ENCODE measurements around the gene LPAR3.
A peak's percentile ranks its signal among the peaks of the same experiment; 100 is the strongest.

LPAR3 gene

GRCh38 chr1:84856726-84857270 lies 36.2 kb downstream of the LPAR3 start:
- no peak for DNase-seq (ENCODE audit: low read depth in 2 of 2)

DNA sequence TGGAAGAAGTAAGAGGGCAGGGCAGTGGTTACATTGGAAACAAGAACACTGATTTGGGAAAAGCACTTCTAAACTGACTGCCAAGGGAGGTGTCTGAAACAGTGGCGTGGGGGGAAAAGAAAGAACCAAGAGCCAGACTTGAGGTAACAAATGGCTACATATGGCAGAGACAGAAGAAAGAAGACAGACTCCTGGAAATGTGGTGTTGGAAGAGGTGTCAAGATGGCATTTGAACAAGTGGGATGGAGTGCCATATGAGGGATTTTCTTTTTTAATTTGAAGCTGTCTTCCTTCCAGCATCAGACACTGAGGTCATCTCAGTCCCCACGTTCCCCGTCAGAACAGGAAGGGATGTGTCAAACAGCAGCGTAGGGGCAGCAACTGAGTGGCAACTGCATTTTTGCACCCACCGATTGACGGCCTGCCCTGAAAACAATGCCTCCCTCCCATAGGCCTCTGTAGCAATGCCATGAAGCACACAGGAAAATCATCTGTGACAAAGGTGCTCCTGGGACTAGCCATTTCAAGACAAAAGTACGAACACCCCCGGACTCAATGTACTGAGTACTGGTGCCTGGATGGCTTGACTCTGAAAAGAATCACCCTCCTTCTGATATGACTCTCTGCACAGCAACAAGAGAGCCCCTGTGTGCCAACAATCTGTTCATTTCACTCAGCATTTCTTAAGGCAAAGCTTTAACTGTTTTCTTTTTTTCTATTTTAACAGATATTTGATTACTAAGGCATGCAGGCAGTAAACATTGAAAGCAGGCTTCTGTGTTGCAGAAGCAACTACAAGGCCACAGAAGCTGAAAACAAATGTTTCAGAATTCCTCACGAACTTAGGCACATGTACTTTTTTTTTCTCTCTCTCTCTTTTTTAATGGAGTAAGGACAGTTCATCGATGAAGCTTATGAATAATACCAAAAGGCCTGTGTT lies 37.0 kb downstream of the LPAR3 start:
- no peak for DNase-seq (ENCODE audit: low read depth in 2 of 2)

DNA sequence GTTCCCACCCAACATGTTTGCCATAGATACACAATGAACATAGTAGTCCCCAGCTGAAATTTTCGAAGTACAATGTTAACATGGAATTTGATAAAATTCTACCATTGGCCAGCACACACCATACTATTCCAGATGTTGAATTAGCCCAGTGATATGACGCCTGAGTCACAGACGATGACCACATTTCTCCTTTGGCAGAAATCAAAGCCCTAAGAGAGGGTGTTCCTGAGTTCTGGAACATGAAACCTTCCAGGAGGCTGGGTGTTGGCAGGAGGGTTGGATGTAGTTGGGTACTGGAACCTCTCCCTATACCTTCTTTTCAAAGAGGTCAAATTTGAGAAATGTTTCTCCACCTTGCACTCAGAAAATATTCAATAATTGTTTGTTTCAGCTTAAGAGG lies 37.8 kb downstream of the LPAR3 start:
- no peak for DNase-seq (ENCODE audit: low read depth in 2 of 2)

DNA sequence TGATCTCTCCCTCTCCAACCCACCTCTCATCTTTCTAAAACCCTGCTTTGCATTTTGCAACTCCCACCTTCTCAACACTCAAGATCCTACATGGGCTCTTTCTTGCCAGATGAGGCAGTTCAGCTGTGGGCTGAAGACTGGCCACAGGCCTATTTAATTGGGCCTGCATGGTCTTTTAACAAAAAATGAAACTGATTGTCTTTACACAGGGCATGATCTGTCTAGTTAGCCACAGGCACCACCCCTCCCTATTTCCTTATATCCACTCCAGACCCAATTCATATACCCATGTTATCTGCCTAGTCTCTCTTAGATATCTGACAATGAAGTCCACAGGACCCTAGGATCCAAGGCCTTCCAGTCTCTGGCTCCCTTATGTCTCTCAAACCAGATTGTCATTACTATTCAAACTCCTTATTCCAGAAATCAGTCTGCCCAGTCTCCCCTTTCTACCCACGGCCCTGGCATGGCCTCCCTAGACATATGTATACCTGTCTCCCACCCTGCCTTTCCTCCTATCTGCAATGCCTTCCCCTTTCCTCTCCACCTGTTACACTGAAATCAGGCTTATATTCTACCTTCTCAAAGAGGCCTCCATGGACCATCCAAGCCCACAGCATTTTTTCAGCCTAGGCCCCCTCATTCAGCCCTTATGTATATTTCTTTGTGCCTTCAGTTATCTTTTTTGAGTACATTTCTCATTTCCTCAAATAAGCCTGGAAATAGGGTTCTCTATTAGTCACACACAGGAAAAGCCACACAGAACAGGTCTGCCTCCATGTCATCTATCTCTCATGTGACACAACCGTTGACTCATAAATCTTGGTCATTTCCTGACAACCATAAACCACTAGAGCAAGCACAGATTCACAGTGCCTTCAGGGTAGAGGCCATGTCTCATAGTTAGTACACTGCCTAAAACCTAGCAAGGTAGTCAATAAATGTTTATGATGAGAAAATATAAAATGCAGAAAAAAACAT lies 39.0 kb downstream of the LPAR3 start:
- DNase-seq (ENCODE audit: low read depth in 2 of 2) = peak; percentile 3 to 31

DNA sequence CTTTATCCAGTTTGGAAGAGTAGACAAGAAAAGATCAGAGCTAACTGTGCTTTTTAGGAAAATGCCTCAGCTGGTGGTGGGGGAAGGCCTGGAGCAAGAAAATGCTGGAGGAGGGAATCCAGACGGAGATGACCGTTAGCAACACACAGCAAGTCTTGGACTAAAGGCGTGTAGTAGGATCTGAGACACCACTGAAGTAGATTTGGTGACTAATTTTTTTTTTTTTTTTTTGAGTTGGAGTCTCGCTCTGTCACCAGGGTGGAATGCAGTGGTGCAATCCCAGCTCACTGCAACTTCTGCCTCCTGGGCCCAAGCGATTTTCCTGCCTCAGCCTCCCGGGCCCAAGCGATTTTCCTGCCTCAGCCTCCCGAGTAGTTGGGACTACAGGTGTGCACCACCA lies 41.2 kb downstream of the LPAR3 start:
- DNase-seq (ENCODE audit: low read depth in 2 of 2) = no peak

GRCh38 chr1:84849357-84849975 lies 43.5 kb downstream of the LPAR3 start:
- DNase-seq (ENCODE audit: low read depth in 2 of 2) = no peak

DNA sequence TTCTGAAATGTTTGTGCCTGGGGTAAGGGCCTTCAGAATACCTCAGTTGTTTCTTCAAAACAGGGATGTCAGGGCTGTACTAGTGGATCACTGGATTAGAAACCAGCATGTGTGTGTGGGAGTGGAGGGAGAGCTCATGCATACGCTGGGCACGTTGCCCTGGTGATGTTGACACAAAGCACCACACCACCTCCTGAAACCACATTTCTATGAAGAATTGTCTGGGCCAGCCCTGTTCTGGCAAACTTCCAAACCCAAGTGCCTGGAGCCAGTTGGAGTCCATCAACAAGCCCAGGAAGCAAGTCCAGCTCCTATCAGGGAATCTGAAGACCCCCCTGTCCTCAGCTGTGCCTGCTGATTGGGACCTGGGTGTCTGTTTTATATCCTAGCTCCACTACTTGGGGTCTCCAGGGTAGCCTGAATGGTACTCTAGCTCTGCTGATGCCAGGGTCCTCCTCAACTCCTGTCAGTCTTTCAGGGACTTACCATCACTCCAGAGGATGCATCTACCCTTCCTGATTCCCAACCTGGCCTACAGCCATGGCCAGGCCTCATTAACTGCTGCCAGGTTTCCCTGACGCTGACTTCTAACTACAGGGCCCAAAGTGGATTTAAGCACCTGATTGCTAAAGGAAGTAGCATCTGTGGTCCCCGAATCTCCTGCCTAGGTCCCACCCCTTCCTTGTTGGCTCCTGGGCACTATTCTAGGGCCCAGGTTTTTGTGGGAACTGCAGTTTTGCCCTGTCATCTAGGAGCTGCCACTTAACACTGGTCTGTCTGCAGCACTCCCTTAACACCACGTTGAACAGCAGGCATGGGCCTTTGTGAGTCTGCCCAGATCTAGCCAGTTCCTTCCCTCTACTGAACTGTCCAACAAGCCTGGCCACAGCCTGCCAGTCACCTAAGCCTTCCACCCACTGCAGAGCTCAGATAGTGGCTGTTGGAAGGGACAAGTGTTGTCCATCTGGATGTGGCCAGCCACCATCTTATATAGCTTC lies 45.5 kb downstream of the LPAR3 start:
- no peak for DNase-seq (ENCODE audit: low read depth in 2 of 2)

DNA sequence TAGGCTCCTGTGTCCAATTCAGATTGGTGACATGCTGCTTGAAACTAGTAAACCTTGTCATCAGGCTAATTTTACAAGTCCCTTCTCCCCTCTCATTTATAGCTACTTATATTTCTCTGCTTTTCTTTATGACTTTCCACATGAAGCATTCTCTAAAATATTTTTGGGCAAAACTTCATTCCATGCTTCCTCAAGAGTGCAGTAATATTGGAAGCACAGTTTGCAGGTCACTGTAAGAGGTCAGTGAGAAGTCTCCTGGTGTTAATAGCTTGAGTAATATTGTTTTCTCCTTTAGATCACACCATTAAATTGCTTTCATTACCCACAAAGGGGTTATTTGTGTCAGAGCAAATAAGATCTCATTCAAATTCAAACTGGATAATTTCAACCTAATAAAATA lies 46.6 kb downstream of the LPAR3 start:
- no peak for DNase-seq (ENCODE audit: low read depth in 2 of 2)

- DNase-seq (ENCODE audit: low read depth in 2 of 2) = no peak
These were observed 47.6 kb downstream of the LPAR3 start for GRCh38 chr1:84845357-84845756.

DNA sequence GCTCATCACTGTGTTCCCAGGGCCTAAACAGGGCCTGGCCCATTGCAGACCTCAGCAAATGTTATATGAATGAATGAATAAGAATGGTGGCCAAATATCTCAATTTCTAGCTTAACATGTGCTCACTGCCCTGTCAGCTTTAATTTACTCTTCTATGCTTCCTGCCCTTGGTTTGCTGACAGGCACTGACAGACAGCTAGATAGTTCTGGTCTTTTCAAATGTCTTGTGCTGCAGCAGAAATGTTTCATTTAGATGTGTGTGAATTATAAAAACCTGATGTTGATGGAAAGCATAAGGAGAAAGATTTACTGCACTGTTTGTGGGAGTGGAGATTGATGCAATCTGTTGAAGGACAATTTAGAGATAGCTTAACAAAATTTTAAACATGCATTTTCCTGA lies 48.9 kb downstream of the LPAR3 start:
- no peak for DNase-seq (ENCODE audit: low read depth in 2 of 2)

- DNase-seq (ENCODE audit: low read depth in 2 of 2) = no peak
These were observed 50.2 kb downstream of the LPAR3 start for GRCh38 chr1:84842748-84843231.

GRCh38 chr1:84841971-84842370 lies 51.0 kb downstream of the LPAR3 start:
- DNase-seq (ENCODE audit: low read depth in 2 of 2) = no peak

DNA sequence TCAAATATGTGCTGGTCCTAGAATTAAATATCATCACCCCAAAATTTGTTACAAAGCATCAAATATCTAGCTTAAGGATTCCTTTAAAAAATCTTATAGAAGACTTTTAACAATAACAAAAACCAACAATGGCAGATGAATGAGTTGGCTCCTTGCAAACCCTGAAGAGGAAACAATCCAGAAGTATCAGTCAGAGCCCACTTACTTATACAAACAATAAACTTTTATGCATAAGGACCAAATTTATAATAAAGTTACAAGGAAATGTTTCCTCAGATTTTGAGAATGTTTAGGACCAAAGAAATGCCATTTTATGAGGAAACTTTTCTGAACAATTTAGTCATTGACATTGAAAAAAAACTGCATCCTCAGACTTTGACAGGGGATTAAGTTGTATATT lies 52.7 kb downstream of the LPAR3 start:
- no peak for DNase-seq (ENCODE audit: low read depth in 2 of 2)

DNA sequence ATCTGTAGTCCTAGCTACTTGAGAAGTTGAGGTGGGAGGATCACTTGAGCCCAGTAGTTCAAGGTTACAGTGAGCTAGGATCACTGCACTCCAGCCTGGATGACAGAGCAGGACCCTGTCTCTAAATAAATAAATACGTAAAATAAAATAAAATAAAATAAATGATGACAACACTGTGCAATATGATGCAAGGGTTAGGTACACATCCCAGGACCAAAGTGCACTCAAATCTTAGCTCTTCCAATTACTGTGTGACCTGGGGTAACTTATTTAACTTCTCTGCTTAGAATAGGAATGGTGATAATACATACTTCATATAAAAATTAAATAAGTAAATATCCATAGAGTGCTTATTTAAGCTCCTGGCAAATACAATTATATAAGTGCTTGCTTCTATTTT lies 53.5 kb downstream of the LPAR3 start:
- DNase-seq (ENCODE audit: low read depth in 2 of 2) = no peak

GRCh38 chr1:84836145-84836544 lies 56.9 kb downstream of the LPAR3 start:
- DNase-seq (ENCODE audit: low read depth in 2 of 2) = no peak

DNA sequence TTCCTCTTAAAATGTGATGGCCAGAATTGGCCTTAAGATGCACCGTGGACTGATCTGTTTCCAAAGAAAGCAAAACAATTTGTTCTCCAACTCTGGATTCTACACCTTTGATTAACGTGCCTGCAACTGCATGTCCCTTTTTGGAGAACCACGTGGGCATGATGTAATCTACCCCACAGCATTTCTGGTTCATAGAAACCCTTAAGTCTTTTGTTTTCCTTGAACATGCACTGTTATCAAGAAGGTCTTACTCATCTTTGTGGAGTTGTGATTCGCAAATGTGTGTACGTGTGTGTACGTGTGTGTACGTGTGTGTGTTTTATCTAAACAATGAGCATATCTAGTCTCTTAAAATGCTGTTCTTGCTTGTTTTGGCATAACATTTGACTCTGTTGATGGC lies 57.8 kb downstream of the LPAR3 start:
- no peak for DNase-seq (ENCODE audit: low read depth in 2 of 2)

GRCh38 chr1:84834419-84835064 lies 58.5 kb downstream of the LPAR3 start:
- no peak for DNase-seq (ENCODE audit: low read depth in 2 of 2)

DNA sequence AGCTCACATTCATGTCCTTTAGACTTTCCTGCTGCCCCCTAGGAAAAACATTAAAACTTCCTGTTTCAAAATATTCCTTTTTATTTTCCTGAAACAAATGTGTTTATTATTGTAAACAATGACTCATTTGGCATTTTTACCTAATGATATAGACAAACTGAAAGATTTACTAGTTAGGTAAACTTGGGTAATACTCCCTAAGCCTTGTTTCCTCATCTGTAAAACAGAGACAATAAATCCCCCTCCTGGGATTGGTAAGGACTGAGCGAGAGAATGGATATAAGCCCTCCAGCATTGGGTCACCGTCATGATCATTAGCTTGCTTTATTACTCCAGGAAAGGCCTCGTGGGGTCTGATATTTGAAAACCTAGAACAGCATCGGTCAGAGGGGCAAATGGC lies 59.8 kb downstream of the LPAR3 start:
- no peak for DNase-seq (ENCODE audit: low read depth in 2 of 2)

DNA sequence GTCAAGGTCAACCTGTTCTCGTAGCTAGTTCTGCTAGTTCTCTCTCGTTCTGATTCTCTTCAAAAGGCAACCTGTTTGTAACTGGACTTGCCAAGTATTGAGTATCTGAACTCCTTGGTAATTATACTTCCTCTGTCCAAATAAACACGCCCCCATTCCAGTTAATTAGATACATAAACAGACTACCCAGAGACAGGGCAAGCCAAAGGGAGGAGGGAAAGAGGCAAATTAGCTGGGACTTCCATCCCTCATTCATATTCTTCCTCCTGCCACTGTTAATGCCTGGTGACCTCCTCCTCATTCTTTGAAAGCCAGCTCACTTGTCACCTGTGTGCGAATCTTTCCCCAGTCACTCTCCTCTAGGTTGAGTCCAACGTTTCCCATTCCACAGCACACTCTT lies 62.9 kb downstream of the LPAR3 start:
- DNase-seq (ENCODE audit: low read depth in 2 of 2) = no peak

DNA sequence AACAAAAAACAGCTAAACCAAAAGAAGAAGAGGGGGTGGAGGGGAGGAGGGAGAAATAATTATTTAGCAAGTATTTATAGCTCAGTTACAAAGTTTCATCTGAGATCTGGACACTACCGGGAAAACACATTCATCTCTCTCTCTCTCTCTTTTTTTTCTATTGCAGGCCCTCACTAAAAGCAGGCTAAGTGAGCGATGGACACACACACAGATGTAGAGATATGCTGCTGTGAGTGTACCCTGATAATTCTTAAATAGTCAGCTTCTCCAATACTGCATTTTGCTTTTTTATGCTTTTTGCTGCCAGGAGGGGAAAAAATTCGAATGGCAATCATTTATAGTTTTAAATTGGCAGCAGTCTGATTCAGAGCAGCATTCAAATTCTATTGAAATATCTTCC lies 65.0 kb downstream of the LPAR3 start:
- DNase-seq (ENCODE audit: low read depth in 2 of 2) = no peak

All from stimulated activated CD4-positive, alpha-beta T cell treated with anti-CD3 and anti-CD28 coated beads, Interleukin-1b, Interleukin-23, amount 100 ng/mL, for 4 hours (primary cell).